ENCODE results near the gene CAMK1D. TPM values are rescaled to one million over a fixed set of nuclear protein-coding genes. Genes with fewer than 3 reads are reported as not detected.

Gene CAMK1D
- total RNA-seq, 1 donor from 2014 or later: 1.8 TPM

- H3K27me3 ChIP-seq (ENCODE audit: control insufficient read depth, insufficient read depth, low read length): no peaks in the 10 kb centered on the region
- H3K4me3 ChIP-seq (ENCODE audit: low read depth, low read length): no peak overlapping the region
- no peaks in the 10 kb centered on the region for H3K36me3 ChIP-seq (ENCODE audit: control insufficient read depth, insufficient read depth, low read length)
- DNase-seq (ENCODE audit: low read depth): no peak
- no peak for FAIRE-seq
- TF ChIP-seq CTCF (IDR thresholded peaks at IDR 0.05; ENCODE audit: insufficient read depth, low read length, severe bottlenecking): no peak
Observed at GRCh38 chr10:12369982-12370381, 20.6 kb downstream of the CAMK1D start.

- no peak for TF ChIP-seq CTCF (IDR thresholded peaks at IDR 0.05; ENCODE audit: insufficient read depth, low read length, severe bottlenecking)
- H3K27me3 ChIP-seq (ENCODE audit: control insufficient read depth, insufficient read depth, low read length): no peaks in the 10 kb centered on the region
- no peak for FAIRE-seq
- DNase-seq (ENCODE audit: low read depth): no peak
- no peaks in the 10 kb centered on the region for H3K36me3 ChIP-seq (ENCODE audit: control insufficient read depth, insufficient read depth, low read length)
- no peak overlapping the region for H3K4me3 ChIP-seq (ENCODE audit: low read depth, low read length)
Observed at GRCh38 chr10:12372846-12373245, 23.5 kb downstream of the CAMK1D start.

GRCh38 chr10:12375076-12375504 lies 25.7 kb downstream of the CAMK1D start:
- no peak for TF ChIP-seq CTCF (IDR thresholded peaks at IDR 0.05; ENCODE audit: insufficient read depth, low read length, severe bottlenecking)
- no peaks in the 10 kb centered on the region for H3K36me3 ChIP-seq (ENCODE audit: control insufficient read depth, insufficient read depth, low read length)
- DNase-seq (ENCODE audit: low read depth) (no peak), FAIRE-seq (no peak)
- H3K4me3 ChIP-seq (ENCODE audit: low read depth, low read length): no peak overlapping the region
- H3K27me3 ChIP-seq (ENCODE audit: control insufficient read depth, insufficient read depth, low read length): no peaks in the 10 kb centered on the region

DNA sequence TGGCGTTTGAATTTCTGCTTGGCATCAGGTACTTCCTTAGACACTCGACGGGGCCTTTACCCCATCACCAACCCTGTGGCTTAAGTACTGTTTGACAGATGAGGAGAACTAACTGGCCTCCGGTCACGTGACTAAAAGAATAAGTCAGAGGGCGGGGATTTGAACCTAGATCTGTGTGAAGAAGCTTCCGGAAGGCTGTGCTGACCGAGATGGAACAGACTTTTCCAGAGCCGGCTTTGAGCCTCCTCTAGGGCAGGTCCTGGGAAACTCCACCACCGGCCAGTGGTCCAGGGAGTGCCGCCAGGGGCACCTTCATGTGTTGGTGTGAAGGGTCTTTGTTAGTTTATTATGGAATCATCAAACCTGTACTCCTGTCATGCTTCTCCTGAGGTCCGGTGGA lies 26.9 kb downstream of the CAMK1D start:
- no peak for TF ChIP-seq CTCF (IDR thresholded peaks at IDR 0.05; ENCODE audit: insufficient read depth, low read length, severe bottlenecking)
- FAIRE-seq (no peak), DNase-seq (ENCODE audit: low read depth) (no peak)
- no peak overlapping the region for H3K4me3 ChIP-seq (ENCODE audit: low read depth, low read length)
- no peaks in the 10 kb centered on the region for H3K36me3 ChIP-seq (ENCODE audit: control insufficient read depth, insufficient read depth, low read length)
- no peaks in the 10 kb centered on the region for H3K27me3 ChIP-seq (ENCODE audit: control insufficient read depth, insufficient read depth, low read length)

- H3K36me3 ChIP-seq (ENCODE audit: control insufficient read depth, insufficient read depth, low read length): no peaks in the 10 kb centered on the region
- DNase-seq (ENCODE audit: low read depth) (no peak), FAIRE-seq (no peak)
- no peak for TF ChIP-seq CTCF (IDR thresholded peaks at IDR 0.05; ENCODE audit: insufficient read depth, low read length, severe bottlenecking)
- H3K4me3 ChIP-seq (ENCODE audit: low read depth, low read length): no peak overlapping the region
- no peaks in the 10 kb centered on the region for H3K27me3 ChIP-seq (ENCODE audit: control insufficient read depth, insufficient read depth, low read length)
Observed at GRCh38 chr10:12377658-12378290, 28.4 kb downstream of the CAMK1D start.

GRCh38 chr10:12380999-12381398 lies 31.7 kb downstream of the CAMK1D start:
- DNase-seq (ENCODE audit: low read depth) (no peak), FAIRE-seq (no peak)
- no peak overlapping the region for H3K4me3 ChIP-seq (ENCODE audit: low read depth, low read length)
- no peak for TF ChIP-seq CTCF (IDR thresholded peaks at IDR 0.05; ENCODE audit: insufficient read depth, low read length, severe bottlenecking)
- H3K36me3 ChIP-seq (ENCODE audit: control insufficient read depth, insufficient read depth, low read length): no peaks in the 10 kb centered on the region
- H3K27me3 ChIP-seq (ENCODE audit: control insufficient read depth, insufficient read depth, low read length): no peaks in the 10 kb centered on the region

All from bronchial epithelial cell (primary cell).